ENCODE data around the gene HECTD1. TPM values are rescaled to one million over a fixed set of nuclear protein-coding genes. Genes with fewer than 3 reads are reported as not detected.
"Not testable (repeated sequence)": the region's sequence is repeated elsewhere in the genome, so short reads cannot be mapped to it uniquely, and the experiment has no call there.

HECTD1 gene
- polyA plus RNA-seq, 1 donor, result 105 TPM

DNA sequence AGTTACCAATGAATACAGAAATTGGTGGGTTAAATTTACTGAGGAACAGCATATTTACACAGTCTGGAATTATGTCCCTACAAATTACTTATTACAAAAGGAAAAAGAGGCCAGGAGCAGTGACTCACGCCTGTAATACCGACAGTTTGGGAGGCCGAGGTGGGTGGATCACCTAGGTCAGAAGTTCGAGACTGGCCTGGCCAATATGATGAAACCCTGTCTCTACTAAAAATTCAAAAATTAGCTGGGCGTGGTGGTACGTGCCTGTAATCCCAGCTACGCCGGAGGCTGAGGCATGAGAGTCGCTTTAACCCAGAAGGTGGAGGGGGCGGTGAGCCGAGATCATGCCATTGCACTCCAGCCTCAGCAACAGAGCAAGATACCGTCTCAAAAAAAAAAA is 52.6 kb downstream of the HECTD1 start:
- no peak for DNase-seq (ENCODE audit: low read depth)

DNA sequence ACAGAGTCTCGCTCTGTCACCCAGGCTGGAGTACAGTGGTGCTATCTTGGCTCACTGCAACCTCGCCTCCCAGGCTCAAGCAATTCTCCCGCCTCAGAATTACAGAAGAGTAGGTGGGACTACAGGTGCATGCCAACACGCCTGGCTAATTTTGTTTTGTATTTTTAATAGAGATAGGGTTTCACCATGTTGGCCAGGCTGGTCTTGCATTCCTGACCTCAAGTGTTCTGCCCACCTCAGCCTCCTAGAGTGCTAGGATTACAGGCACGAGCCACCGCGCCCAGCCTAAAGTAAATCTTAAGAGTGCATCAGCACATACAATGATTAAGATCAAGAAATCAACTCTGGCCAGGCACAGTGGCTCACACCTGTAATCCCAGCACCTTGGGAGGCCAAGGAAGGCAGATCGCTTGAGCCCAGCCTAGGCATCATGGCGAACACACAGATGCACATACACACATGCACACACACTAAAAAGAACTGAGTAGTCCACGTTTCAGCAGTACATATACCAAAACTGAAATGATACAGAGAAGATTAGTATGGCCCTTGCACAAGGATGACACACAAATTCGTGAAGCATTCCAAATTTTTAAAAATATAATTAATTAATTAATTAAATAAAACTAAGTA is 65.0 kb downstream of the HECTD1 start:
- DNase-seq (ENCODE audit: low read depth), result no peak

DNA sequence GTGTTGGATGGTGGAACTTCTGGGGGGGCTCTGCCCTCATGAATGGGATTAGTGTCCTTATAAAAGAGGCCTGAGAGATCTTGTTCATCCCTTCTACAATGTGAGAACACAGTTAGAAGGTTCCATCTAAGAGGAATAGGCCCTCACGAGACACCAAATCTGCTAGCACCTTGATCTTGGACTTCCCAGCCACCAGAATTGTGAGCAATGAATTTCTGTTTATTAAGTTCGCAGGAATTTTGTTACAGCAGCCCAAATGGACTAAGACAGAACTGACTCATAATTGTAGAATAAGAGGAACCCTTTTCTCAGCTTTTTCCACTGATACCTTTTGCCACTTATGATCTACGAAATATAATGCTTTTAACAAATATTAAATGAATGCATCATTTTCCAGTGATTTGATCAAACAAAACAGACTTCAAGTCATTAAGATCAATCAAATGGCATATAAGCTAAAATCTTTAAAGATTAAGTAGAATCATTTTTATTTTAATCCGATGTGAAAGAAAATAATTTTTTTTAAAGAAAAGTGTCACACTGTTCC is 68.2 kb downstream of the HECTD1 start:
- DNase-seq (ENCODE audit: low read depth), result no peak

DNA sequence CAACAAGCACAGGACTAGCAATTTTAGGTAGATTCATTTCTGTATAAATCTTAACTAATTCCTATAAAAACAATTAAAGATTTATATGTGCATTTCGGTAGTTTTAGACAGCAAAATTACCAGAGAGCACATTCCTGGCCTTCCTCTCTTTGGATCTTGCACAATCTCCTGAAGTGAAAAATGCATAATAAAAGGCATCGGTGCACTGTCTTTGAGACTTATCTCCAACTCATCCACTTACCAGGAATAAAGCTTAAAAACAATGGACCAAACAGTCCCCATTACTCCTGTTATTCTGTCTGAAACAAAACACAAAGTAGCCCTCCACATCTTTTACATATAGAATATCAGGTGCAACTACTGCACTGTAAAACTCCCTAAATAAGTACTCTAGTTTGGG is 69.3 kb downstream of the HECTD1 start:
- no peak for DNase-seq (ENCODE audit: low read depth)

DNA sequence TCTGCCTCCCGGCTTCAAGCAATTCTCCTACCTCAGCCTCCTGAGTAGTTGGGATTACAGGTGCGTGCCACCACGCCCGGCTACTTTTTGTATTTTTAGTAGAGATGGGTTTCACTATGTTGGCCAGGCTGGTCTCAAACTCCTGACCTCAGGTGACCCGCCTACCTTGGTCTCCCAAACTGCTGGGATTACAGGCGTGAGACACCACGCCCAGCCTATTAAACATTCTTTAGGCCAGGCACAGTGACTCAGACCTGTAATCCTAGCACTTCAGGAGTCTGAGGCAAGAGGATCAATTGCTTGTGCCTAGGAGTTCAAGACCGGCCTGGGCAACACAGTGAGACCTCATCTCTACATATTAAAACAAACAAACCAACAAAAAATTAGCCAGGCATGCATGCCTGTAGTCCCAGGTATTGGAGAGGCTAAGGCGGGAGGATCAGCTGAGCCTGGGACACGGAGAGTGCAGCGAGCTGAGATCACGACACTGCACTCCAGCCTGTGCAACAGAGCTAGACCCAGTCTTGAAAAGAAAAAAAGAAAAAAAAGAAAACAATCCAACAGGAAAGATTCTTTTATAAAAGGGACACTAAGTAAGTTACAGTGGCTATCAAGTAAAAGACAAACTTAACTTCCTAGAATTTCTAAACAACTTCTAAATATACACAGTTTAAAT is 70.2 kb downstream of the HECTD1 start:
- DNase-seq (ENCODE audit: low read depth), result no peak

DNA sequence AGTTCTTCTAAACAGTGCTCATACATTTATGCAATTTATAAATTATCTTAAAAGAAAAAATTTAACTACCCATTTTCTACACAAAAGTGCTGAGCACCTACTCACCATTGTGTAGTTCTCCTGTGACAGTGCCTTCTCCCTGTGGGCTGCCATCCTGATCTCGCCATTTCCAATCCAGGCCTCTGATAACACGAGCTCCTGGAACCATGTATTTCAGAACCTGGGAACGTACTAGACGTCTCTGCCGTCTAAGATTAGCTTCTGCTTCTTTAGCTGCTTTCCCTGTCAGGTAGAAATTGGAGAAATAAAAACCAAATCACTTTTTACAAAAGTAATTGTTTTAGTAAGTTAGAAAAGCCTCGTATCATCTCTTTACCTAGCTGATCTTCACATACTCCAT is 74.5 kb downstream of the HECTD1 start:
- DNase-seq (ENCODE audit: low read depth), result no peak

DNA sequence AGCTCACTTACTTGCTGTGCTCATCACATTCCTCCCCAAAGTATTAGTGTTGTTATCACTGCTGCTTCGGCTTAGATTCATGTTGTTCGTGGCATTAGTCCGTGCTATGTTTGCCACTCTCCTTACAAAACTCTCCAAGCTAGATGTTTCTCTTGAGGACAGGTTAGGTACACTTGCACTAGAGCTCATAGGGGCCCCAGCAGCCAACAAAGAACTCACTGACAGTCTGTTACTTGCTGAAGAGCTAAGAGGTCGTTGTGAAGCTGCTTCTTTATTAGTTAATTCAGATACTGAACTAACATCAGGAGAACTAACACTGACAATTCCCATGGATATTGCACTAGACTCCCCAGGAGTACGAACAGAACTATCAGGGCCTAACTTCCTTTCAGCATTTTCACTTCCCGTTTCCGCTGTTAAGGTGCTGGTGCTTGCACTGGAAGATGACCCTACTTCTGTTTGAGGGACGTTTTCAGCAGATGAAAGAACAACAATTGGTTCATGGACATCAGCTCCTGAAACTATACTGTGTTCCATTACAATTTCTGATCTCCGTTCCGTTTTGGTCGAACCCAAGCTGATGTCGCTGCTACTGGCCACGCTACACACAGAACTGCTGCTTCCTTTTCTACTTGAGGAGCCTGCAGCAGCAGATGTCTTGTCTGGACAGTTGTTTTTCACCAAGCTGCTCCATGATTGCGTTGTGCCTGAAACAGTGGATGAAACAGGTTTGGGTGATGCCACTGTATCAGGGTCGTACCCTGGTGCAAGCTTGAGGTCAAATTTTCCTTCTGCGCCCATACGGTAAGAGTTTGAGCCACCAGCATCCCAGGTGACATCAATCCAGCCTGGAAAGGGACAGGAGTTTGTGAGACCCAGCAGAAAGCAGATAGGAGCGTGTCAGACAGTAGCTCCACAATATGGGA is 78.7 kb downstream of the HECTD1 start:
- peak; percentile 6 for DNase-seq (ENCODE audit: low read depth)

DNA sequence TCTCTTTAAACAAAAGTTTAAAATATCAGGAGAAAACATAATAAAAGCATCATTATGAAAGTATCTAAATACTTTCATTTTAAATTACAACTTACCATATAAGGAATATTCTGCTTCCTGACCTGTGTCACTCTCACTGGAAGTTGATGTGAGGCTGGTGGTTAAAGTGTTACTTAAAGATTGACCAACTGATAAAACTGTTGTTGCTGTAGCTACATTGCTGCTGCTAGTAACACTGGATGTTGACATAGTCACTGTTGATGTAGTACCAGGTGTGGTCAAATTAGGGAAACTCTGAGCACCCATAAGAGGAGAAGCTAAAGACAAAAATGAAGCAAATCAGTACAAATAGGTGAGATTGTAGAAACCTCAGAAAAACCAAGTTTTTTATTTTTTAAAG is 79.9 kb downstream of the HECTD1 start:
- peak; percentile 1 for DNase-seq (ENCODE audit: low read depth)

DNA sequence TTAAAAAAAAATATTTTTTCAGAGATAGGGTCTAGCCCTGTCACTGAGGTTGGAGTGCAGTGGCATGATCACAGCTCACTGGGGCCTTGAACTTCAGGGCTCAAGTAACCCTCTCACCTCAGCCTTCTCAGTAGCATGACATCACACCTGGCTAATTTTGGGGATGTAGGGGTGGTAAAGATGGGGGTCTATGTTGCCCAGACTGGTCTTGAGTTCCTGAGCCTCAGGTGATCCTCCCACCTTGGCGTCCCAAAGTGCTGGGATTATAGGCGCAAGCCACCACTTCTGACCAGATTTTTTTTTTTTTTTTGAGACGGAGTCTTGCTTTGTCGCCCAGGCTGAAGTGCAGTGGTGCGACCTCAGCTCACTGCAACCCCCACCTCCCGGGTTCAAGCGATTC is 80.9 kb downstream of the HECTD1 start:
- no peak for DNase-seq (ENCODE audit: low read depth)

DNA sequence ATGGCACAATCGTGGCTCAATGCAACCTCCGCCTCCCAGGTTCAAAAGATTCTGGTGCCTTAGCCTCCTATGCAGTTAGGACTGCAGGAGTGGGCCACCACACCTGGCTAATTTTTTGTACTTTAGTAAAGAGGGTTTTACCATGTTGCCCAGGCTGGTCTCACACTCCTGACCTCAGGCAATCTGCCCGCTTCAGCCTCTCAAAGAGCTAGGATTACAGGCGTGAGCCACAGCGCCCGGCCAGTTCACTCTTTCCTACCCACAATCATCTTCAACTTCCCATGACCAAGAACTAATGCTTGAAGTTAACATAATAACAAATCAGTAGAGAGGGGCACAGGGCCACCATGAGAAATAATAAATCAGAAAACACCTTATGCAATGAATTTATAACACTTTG is 82.4 kb downstream of the HECTD1 start:
- no peak for DNase-seq (ENCODE audit: low read depth)

DNA sequence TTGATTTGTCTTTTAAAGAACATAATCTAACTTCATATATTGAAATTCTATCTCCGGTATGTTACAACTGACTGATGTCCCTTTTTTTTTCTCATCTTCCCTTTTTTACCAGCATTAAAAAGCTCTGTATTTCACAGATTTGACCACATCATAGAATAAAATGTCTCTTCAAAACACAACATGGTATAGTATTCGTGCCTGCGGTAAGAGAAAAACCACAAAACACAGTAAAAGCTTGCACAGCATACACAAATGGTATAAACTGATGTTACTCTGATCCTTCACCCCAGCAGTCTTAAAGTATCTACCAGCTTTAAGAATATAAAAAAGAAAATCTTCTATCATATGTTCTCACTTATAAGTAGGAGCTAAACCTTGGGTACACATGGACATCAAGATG is 83.4 kb downstream of the HECTD1 start:
- DNase-seq (ENCODE audit: low read depth), result no peak

DNA sequence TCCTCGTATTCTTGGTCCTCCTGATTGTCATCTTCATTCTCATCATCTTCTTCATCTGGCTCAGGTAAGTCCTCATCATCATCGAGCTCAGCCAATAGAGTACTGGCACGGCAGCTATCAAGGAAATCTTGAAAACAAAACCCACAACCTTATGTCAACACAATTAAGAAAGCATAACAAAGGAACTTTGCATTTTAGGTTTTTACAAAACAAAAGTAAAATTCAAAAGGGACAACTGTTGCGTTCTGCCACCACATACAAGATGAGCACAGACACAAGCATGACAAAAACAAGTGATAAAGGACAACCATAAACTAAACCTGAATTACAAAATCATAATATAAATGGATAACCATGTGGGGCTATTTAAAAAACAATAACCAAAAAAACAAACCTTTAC is 84.7 kb downstream of the HECTD1 start:
- no peak for DNase-seq (ENCODE audit: low read depth)

DNA sequence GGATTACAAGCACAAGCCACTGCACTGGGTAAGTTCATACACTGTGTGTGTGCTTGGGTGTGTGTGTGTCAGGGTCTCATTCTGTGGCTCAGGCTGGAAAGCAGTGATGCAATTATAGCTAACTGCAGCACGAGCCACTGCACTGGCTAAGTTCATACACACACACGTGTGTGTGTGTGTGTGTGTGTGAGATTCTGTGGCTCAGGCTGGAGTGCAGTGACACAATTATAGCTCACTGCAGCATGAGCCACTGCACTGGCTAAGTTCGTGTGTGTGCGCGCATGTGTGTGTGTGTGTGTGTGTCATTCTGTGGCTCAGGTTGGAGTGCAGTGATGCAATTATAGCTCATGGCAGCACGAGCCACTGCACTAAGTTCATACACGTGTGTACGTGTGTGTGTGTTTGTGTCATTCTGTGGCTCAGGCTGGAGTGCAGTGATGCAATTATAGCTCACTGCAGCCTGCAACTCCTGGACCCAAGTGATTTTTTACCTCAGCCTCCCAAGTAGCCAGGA is 85.4 kb downstream of the HECTD1 start:
- no peak for DNase-seq (ENCODE audit: low read depth)

DNA sequence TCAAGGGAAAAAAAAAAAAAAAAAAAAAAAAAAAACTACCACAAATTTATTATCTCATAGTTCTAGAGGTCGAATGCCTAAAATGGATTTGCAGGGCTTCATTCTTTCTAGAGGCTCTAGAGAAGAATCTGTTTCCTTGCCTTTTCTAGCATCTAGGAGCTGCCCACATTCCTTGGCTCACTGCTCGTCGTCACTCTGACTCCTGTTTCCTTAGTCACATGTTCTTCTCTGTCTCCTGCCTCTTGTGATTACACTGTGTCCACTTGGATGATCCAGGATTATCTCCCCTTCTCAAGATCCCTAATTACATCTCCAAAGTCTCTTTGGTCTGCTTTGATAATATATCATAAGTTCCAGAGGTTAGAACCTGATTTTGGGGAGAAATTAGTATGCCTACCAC is 88.7 kb downstream of the HECTD1 start:
- DNase-seq (ENCODE audit: low read depth), result no peak

DNA sequence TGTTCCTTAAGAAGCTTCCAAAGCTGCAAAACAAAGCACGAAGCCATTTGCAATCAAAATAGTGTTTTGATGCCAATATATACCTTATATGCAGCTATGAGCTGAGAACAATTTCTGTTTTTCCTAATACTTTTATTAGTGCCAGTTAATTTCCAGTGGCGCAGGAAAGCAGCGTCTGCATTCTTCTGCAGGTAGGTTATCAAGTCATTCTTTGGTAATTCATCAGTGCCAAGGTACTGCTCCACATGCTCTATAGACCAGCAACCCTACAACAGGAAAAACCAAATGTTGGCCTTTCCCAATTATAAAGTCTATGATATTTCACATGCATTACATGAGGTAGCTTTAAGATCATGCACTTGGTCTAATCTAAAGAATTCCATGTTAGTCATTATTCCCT is 93.8 kb downstream of the HECTD1 start:
- DNase-seq (ENCODE audit: low read depth), result no peak

DNA sequence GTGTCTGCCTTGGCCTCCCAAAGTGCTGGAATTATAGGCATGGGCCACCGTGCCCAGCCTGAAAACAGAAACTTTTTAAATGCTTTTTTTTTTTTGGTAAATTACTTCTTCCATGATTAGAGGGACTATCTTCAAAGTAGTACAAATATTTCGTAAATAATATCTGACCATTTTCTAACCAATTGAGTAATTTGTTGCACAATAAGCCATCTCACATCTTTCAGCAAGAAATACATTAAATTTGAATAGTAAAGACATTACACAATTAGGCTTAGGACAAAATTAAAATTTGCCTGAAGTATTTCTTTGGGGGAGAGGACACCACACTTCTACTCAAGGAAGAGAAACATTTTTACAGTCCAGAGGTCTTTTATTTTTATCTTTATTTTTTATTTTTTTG is 96.7 kb downstream of the HECTD1 start:
- DNase-seq (ENCODE audit: low read depth), result no peak

DNA sequence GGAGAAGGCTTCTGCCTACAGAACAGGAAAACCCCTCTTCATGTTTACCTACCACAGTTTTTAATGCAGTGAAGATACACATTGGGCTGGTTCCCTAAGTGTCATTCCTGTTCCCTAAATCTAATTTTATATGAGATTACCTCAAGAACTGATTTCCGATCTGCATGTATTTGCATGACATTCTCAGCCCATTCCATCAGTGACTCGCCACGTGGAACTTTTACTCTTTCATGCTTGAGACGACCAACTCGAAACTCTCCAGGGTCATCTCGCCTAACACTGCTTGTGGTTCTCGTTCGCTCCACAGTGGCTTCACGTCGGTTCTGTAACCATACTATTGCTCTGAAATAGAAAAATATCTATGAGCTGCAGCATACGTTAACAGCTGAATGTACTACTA is 98.3 kb downstream of the HECTD1 start:
- no peak for DNase-seq (ENCODE audit: low read depth)

DNA sequence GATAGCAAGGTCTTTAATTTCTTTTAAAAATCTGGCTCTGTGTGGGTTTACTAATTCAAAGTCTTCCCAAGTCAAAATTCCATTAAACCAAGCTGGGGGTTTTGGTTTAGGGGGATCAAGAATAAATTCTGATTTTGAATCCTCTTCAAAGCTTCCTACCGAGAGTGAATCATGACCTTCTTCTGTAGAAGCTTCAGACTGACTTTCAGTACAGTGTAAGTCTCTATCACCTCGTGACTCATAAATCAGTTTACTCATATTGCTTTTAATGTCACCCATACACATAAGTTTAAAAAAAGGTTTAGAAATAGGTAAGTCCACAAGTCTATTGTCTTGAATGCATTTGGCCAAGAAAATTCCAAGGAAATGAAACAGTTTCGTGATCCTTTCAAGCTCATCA is 100.8 kb downstream of the HECTD1 start:
- no peak for DNase-seq (ENCODE audit: low read depth)

DNA sequence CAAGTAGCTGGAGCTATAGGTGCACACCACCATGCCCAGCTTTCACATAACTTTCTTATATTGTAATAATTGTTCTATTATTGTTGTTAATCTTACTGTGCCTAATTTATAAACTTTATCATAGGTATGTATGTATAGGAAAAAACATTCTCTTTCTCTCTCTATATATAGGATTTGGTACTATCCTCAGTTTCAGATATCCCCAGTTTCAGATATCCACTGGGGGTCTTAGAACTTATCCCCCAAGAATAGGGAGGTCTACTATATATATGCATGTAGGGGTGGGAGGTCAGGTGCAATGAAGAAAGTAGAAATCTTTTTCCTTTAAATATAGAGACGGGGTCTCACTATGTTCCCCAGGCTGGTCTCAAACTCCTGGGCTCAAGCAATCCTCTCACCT is 110.5 kb downstream of the HECTD1 start:
- DNase-seq (ENCODE audit: low read depth), result no peak

DNA sequence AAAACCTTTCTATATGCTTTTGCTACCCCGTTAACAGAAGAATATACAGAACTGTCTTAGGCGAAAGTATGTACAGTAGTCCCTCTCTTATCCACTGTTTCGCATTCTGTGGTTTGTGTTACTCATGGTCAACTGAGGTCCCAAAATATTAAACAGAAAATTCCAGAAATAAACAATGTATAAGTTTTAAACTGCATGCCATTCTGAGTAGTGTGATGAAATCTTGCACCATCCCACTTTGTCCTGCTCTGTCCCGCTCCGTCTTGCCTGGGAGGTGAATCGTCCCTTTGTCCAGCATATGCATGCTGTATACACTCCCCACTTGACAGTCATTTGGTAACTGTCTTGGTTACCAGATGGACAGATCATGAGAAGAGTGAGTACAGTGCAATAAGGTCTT is 111.3 kb downstream of the HECTD1 start:
- no peak for DNase-seq (ENCODE audit: low read depth)

DNA sequence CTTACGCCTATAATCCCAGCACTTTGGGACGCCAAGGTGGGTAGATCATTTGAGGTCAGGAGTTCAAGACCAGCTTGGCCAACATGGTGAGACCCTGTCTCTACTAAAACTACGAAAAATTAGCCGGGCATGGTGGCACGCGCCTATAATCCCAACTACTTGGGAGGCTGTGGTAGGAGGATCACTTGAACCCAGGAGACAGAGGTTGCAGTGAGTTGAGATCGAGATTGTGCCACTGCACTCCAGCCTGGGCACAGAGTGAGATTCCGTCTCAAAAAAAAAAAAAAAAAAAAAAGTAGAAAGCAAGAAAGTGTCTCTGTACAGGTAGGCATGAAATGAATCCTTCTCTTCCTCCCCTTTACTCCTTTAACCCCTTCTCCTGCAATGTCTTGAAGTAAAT is 111.8 kb downstream of the HECTD1 start:
- not testable (repeated sequence) for DNase-seq (ENCODE audit: low read depth)
